H9 (cell line): ENCODE measurements around the gene NOTUM. TPM values are rescaled to one million over a fixed set of nuclear protein-coding genes. Genes with fewer than 3 reads are reported as not detected.
A peak's percentile ranks its signal among the peaks of the same experiment; 100 is the strongest.

Source experiments
- DNase-seq: peaks from one replicate; pipeline ENCODE4 v3.0.0-alpha.2; 2017
- H2AFZ ChIP-seq: one replicate; pipeline ENCODE4 v1.6.1; 2013; ENCODE audit warnings: mild to moderate bottlenecking, low read length, control low read depth, moderate library complexity
- H2AK5ac ChIP-seq: 2 replicates; pipeline ENCODE4 v1.6.1; 2013; ENCODE audit warnings: low read length, control low read depth, mixed read lengths; ENCODE audit not compliant: insufficient read length
- H2BK120ac ChIP-seq: one replicate; pipeline ENCODE4 v1.6.1; 2013; ENCODE audit warnings: low read depth, mild to moderate bottlenecking, low read length, control low read depth, inconsistent platforms; ENCODE audit not compliant: poor library complexity, severe bottlenecking
- H2BK12ac ChIP-seq: 2 replicates; pipeline ENCODE4 v1.6.1; 2013; ENCODE audit warnings: low read length, control low read depth, mixed read lengths, low read depth; ENCODE audit not compliant: insufficient read length
- H2BK15ac ChIP-seq: 2 replicates; pipeline ENCODE4 v1.6.1; 2013; ENCODE audit warnings: low read depth, low read length, control low read depth
- H2BK20ac ChIP-seq: one replicate; pipeline ENCODE4 v1.6.1; 2013; ENCODE audit warnings: low read depth, mild to moderate bottlenecking, low read length, control low read depth, inconsistent platforms; ENCODE audit not compliant: poor library complexity, severe bottlenecking
- H2BK5ac ChIP-seq: 2 replicates; pipeline ENCODE4 v1.6.1; 2013; ENCODE audit warnings: low read length, control low read depth, mixed read lengths; ENCODE audit not compliant: insufficient read length
- H3K14ac ChIP-seq: 2 replicates; pipeline ENCODE4 v1.6.1; 2013; ENCODE audit warnings: low read length, control low read depth; ENCODE audit not compliant: insufficient read depth
- H3K18ac ChIP-seq: 2 replicates; pipeline ENCODE4 v1.6.1; 2013; ENCODE audit warnings: low read depth, mild to moderate bottlenecking, mixed read lengths, low read length, control low read depth; ENCODE audit not compliant: insufficient read length
- H3K23ac ChIP-seq: 2 replicates; pipeline ENCODE4 v1.6.1; 2013; ENCODE audit warnings: low read length, control low read depth, mixed read lengths, low read depth; ENCODE audit not compliant: insufficient read length
- H3K23me2 ChIP-seq: 2 replicates; pipeline ENCODE4 v1.6.1; 2013; ENCODE audit warnings: low read depth, mild to moderate bottlenecking, mixed read lengths, low read length, control low read depth; ENCODE audit not compliant: insufficient read length, poor library complexity, severe bottlenecking
- H3K27ac ChIP-seq: 2 replicates; pipeline ENCODE4 v1.5.1; 2013; ENCODE audit warnings: low read length, control low read depth, mixed read lengths, low read depth; ENCODE audit not compliant: insufficient read length
- H3K27me3 ChIP-seq: 2 replicates; pipeline ENCODE4 v1.6.1; 2013; ENCODE audit warnings: low read length, control low read depth, inconsistent platforms; ENCODE audit not compliant: insufficient read depth
- H3K4ac ChIP-seq: 2 replicates; pipeline ENCODE4 v1.6.1; 2013; ENCODE audit warnings: low read depth, mild to moderate bottlenecking, control low read depth, inconsistent platforms, low read length, moderate library complexity
- H3K4me1 ChIP-seq: 2 replicates; pipeline ENCODE4 v1.6.1; 2013; ENCODE audit warnings: low read length, control low read depth, inconsistent platforms; ENCODE audit not compliant: insufficient read depth
- H3K4me2 ChIP-seq: 2 replicates; pipeline ENCODE4 v1.6.1; 2013; ENCODE audit warnings: low read length, control low read depth, mixed read lengths; ENCODE audit not compliant: insufficient read length, insufficient read depth
- H3K56ac ChIP-seq: 2 replicates; pipeline ENCODE4 v1.6.1; 2013; ENCODE audit warnings: low read depth, mild to moderate bottlenecking, mixed read lengths, low read length, control low read depth; ENCODE audit not compliant: insufficient read length
- H3K79me1 ChIP-seq: 2 replicates; pipeline ENCODE4 v1.6.1; 2013; ENCODE audit warnings: low read depth, mild to moderate bottlenecking, moderate library complexity, low read length, control low read depth, inconsistent platforms; ENCODE audit not compliant: insufficient read depth, poor library complexity, severe bottlenecking
- H3K79me2 ChIP-seq: 2 replicates; pipeline ENCODE4 v1.6.1; 2013; ENCODE audit warnings: low read length, control low read depth, inconsistent platforms; ENCODE audit not compliant: insufficient read depth
- H3K9ac ChIP-seq: 2 replicates; pipeline ENCODE4 v1.6.1; 2013; ENCODE audit warnings: low read length, control low read depth, mixed read lengths; ENCODE audit not compliant: insufficient read length; ENCODE audit errors: extremely low read depth
- H3K9me3 ChIP-seq: one replicate; pipeline ENCODE4 v1.6.1; 2013; ENCODE audit warnings: low read depth, low read length, inconsistent platforms; ENCODE audit not compliant: control insufficient read depth
- H3T11ph ChIP-seq: one replicate; pipeline ENCODE4 v1.6.1; 2013; ENCODE audit warnings: mild to moderate bottlenecking, low read length, control low read depth, inconsistent platforms
- H4K20me1 ChIP-seq: one replicate; pipeline ENCODE4 v1.6.1; 2013; ENCODE audit not compliant: control insufficient read depth, insufficient read length, insufficient read depth
- H4K5ac ChIP-seq: 2 replicates; pipeline ENCODE4 v1.6.1; 2013; ENCODE audit warnings: low read depth, mild to moderate bottlenecking, mixed read lengths, low read length, control low read depth; ENCODE audit not compliant: insufficient read length
- H4K8ac ChIP-seq: replicated peaks from 2 replicates; pipeline ENCODE4 v1.6.1; 2013; ENCODE audit warnings: low read length, control low read depth, mixed read lengths, low read depth; ENCODE audit not compliant: insufficient read length
- H4K91ac ChIP-seq: 2 replicates; pipeline ENCODE4 v1.6.1; 2013; ENCODE audit warnings: low read depth, mild to moderate bottlenecking, moderate library complexity, mixed read lengths, low read length, control low read depth; ENCODE audit not compliant: insufficient read length
- H3K27ac Mint-ChIP-seq, 3 experiments: 2 replicates in 2 of 3; 3 replicates in 1 of 3; pipeline ENCODE4 v1.8.0; 2020 to 2021; ENCODE audit warnings: mixed read lengths in 3 of 3, mild to moderate bottlenecking in 1 of 3, moderate library complexity in 1 of 3
- H3K27me3 Mint-ChIP-seq: 2 replicates; pipeline ENCODE4 v1.8.0; 2021; ENCODE audit warnings: low read depth, mild to moderate bottlenecking, moderate library complexity, mixed read lengths
- H3K36me3 Mint-ChIP-seq, 3 experiments: 2 replicates in 2 of 3; 3 replicates in 1 of 3; pipeline ENCODE4 v1.8.0; 2020 to 2021; ENCODE audit warnings: low read depth in 3 of 3, mixed read lengths in 3 of 3; ENCODE audit not compliant: insufficient read depth in 1 of 3
- H3K4me1 Mint-ChIP-seq, 2 experiments: 2 replicates each; pipeline ENCODE4 v1.8.0; 2020; ENCODE audit warnings: mixed read lengths in 2 of 2
- H3K4me3 Mint-ChIP-seq, 2 experiments: 2 replicates in 1 of 2; 3 replicates in 1 of 2; pipeline ENCODE4 v1.8.0; 2020 to 2021; ENCODE audit warnings: mild to moderate bottlenecking in 2 of 2, mixed read lengths in 2 of 2, moderate library complexity in 1 of 2
- H3K9me3 Mint-ChIP-seq, 2 experiments: 2 replicates in 1 of 2; 3 replicates in 1 of 2; pipeline ENCODE4 v1.8.0; 2020; ENCODE audit warnings: mild to moderate bottlenecking in 2 of 2, mixed read lengths in 2 of 2, moderate library complexity in 1 of 2
- WGBS: extraction: QIAGEN DNeasy Blood & Tissue Kit; methylation state at CpG from one replicate; pipeline ENCODE4 v1.1.7; 2013; ENCODE audit warnings: missing lambda C conversion rate, low lambda C conversion rate, mixed read lengths; ENCODE audit not compliant: insufficient read length; ENCODE audit errors: extremely low coverage; 5-methylcytosine and 5-hydroxymethylcytosine counted together
- total RNA-seq: library from RNA; stranded (reverse); gene quantifications from 2 replicates; pipeline ENCODE4 v1.2.1, GENCODE V29; 2021
- TF ChIP-seq, protein P1 (sequence below): fragments of 200-600 bp; sonication (generic); conservative IDR thresholded peaks from 3 replicates; pipeline ENCODE4 v1.8.0; 2021; ENCODE audit warnings: antibody characterized with exemption, mild to moderate bottlenecking

NOTUM gene
- total RNA-seq, 1 experiment from 2014 or later = 2.1 TPM

GRCh38 chr17:82005701-82006348 lies 44.8 kb upstream of the NOTUM start:
- no peaks in the 10 kb centered on the region for H3K23me2 ChIP-seq
- Mint-ChIP-seq H3K4me1 (no peaks in the 10 kb centered on the region), H3K9me3 (no peaks in the 10 kb centered on the region), H3K27ac (peak overlapping the region in 1 of 3 experiments; percentile 63; a peak in 3 of 7 replicates), H3K36me3 (no peaks in the 10 kb centered on the region), H3K4me3 (no peak overlapping the region; a peak in 2 of 5 replicates), H3K27me3 (no peaks in the 10 kb centered on the region; the same call in 1 of the 2 replicates)
- no peak overlapping the region for H2AK5ac ChIP-seq
- WGBS = no CpG with 5 or more reads among the region's 30 CpGs
- H2AFZ ChIP-seq = no peak overlapping the region
- no peak overlapping the region for H3K56ac ChIP-seq
- no peak overlapping the region for H3T11ph ChIP-seq
- TF ChIP-seq, protein P1, sequence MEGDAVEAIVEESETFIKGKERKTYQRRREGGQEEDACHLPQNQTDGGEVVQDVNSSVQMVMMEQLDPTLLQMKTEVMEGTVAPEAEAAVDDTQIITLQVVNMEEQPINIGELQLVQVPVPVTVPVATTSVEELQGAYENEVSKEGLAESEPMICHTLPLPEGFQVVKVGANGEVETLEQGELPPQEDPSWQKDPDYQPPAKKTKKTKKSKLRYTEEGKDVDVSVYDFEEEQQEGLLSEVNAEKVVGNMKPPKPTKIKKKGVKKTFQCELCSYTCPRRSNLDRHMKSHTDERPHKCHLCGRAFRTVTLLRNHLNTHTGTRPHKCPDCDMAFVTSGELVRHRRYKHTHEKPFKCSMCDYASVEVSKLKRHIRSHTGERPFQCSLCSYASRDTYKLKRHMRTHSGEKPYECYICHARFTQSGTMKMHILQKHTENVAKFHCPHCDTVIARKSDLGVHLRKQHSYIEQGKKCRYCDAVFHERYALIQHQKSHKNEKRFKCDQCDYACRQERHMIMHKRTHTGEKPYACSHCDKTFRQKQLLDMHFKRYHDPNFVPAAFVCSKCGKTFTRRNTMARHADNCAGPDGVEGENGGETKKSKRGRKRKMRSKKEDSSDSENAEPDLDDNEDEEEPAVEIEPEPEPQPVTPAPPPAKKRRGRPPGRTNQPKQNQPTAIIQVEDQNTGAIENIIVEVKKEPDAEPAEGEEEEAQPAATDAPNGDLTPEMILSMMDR = no peak
- H2BK12ac ChIP-seq = no peak overlapping the region
- no peak overlapping the region for H2BK15ac ChIP-seq
- no peak overlapping the region for H2BK20ac ChIP-seq
- no peak overlapping the region for H3K27ac ChIP-seq
- H4K5ac ChIP-seq = no peak overlapping the region
- H3K79me2 ChIP-seq = no peaks in the 10 kb centered on the region
- no peak overlapping the region for H3K4me2 ChIP-seq
- H3K23ac ChIP-seq = no peak overlapping the region
- H3K9me3 ChIP-seq = no peaks in the 10 kb centered on the region
- no peak overlapping the region for H2BK5ac ChIP-seq
- no peak overlapping the region for H3K9ac ChIP-seq
- no peak overlapping the region for H4K8ac ChIP-seq
- no peaks in the 10 kb centered on the region for H3K79me1 ChIP-seq
- no peak overlapping the region for H2BK120ac ChIP-seq
- H3K27me3 ChIP-seq = no peaks in the 10 kb centered on the region
- H3K4me1 ChIP-seq = no peaks in the 10 kb centered on the region
- no peak overlapping the region for H3K14ac ChIP-seq
- DNase-seq = no peak
- no peaks in the 10 kb centered on the region for H4K20me1 ChIP-seq
- H3K18ac ChIP-seq = no peak overlapping the region
- no peak overlapping the region for H3K4ac ChIP-seq
- no peak overlapping the region for H4K91ac ChIP-seq
